ENCODE measurements around the gene SUFU.

SUFU gene

DNA sequence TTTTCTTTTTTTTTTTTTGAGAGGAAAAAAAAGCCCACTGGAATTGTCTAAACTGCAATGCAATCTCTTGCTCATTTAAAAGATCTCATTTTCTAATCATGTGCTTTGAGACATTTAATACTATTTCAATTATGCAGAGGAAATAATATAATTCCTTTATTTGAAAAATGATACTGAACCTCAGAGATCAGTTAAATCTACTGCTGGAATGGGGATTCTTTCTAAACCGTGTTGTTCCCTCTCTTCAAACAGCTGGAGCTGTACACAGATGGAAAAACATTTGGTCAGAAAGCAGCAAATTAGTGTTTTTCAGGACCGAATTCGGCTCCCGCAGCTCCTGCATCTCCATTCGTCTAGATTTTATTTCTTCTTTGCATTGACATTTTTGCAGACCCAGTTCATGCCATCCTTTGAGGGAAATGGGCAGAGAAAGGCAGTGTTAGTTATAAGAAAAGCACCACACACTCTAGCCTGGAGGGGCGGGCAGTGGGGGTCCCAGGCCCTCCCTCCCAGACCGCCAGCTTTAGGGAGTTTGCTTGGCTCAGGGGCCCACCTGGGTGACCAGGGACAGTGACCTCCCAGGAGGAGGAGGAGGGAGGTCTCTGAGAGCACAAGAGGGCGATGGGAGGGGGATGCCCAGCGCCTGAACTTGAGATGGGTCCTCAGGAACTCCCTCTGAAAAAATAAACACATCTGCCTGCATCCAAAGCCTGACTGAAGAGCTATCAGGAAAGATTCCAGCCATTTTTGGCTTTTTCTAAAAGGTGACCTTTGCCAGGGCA is 173.0 kb downstream of the SUFU start:
- DNase-seq = no peak

DNA sequence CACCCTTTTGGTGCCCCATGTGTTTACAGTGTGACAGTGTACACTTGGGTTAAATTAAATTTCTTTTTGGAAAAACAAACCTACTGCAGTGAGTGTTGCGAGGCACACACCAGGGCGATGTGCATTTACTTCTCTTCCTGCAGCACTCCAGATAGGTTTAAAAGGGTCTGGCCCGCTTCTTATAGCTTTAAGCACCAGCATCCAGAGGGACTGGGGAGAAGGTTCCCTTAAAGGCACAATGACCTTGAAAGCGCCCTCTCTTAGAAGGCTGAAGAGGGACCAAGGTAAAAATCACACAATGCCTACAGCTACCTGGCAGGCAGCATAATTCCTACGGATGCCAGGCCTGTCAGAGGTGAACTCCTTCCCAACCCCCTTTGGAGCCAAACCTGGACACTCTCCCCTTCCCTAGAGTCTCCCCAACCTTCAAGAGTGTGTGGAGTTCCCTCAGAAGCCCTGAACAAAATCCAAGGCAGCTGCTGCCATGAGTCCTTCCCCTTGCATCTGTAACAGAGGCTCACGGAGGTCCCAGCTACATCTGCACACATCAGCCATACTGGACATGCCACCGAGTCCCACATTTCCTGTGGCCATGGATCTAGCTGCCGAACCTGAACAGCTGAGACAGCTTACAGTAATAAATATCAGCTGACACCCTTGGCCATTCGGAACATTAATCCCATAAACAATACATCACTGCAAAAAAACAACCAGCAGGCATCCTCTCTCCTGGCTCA is 173.7 kb downstream of the SUFU start:
- no peak for DNase-seq

DNA sequence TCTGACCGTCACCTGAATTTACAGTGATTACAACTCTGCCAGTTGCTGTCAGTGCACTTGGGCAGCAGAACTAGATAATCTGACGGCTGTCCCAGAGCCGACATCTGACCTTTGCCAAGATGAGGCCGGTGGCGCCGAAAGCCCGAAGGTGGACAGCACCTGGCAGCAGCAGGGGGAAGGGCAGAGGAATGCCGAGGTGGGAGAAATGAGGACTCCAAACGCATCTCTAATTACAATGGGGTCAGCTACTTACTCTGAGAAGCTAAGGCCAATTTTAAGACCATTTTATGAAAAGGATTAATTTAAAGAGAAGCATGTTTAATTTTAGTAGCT is 174.3 kb downstream of the SUFU start:
- DNase-seq = no peak

DNA sequence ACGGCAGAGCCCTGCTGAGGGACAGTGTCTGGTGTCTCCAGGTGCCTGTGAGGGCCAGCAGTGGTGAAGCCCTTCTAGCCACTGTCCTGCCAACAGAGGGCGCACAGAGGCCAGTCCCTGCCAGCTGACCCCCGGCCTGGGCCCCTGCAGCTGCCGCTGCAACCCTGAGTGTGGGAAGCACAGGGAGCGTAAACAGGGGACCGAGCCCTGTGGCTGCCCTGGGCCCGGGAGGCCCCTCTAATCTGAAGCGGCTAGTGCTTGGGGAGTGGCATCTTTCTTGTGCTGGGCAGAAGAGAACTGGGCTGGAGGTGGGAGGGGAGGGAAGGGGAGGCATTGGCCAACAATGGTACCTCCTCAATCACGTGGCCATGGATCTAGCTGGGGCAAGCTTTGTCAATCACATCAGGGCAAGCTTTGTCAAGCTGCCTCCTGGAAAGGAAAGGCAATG is 175.1 kb downstream of the SUFU start:
- peak; percentile 69 for DNase-seq

DNA sequence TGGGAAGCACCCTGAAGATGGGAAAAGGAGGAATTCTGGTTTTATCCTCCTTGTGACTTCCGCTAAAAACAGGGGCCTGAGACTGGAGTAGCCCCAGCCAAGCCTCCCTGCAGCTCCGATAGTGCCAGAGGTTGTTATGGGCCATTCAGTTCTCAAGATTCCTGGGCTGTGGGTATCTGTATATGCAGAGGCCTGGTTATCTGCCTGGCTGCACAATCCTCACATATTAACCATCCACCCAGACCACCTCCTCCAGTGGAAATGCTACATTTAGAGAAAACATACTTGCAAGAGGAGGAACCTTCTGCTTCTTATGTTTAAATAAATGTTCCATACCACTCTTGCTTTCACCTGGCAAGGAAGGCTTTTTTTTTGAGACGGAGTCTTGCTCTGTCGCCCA is 175.8 kb downstream of the SUFU start:
- no peak for DNase-seq

DNA sequence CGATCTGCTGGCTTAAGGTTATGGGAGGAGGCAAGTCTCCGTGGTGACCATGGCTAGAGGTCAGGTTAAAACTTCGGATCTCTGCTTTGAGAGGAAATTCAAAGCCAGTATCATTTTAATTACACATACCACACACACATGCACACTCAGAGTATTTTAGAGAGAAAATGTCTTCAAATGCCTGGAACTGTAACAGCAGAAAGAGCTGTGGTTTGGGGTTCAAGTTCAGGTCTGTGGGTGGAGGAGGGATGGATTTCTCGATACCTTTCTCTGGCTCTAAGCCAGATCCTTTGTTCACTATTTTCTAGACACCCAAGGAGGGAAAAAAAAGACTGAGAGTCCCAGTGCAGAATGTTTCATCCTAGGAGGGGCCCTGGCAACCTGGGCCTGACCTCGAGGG is 177.9 kb downstream of the SUFU start:
- DNase-seq = no peak

DNA sequence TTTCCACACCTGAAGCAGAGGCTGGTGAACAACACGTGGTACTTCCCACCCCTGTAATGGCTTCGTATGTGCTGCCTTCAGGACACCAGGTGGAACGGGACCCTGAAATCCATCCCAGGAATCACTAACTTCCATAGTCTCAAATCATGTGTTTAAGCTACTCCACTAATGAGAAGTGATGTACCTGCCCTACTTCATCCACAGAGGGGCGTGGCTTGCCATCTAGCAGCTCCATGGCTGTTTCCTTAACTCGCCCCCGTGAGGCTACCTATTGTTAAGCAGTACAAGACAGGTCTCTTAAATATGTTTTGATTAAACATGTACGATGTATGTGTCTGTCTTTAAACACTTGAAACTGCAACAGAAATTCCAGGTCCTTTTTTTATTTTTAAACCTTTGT is 178.6 kb downstream of the SUFU start:
- DNase-seq = no peak

DNA sequence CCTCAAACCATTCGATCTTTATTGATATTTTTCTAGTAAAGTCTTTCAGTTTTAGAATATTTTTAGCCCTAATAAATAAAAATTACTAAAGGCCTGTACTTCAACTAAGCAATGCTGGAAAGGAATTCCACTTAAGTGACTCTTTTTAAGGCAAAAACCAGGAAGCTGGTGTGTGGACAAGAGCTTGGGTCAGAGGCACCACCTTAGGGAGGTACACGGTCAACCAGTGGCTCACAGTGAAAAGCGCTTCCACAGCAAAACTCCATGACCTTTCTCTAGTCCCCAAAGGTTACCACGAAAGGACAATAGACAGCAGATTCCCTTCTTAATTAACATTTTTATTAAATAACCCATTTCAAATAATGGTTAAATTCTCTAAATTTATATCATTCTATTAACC is 179.2 kb downstream of the SUFU start:
- DNase-seq = no peak

All from NCI-H69 (cell line).